Trophoblast cell (in vitro differentiated cells and primary cell): Measurements from ENCODE around the gene AK1.
"Not testable (repeated sequence)": the region's sequence is repeated elsewhere in the genome, so short reads cannot be mapped to it uniquely, and the experiment has no call there.

Experiments used
- DNase-seq, 2 donors: peaks; one replicate each; pipeline ENCODE4 v3.0.0-alpha.2; 2016
- H2AFZ ChIP-seq: 2 replicates; pipeline ENCODE4 v1.6.1; 2013; ENCODE audit warnings: low read length, moderate library complexity, mild to moderate bottlenecking; ENCODE audit not compliant: insufficient read depth, poor library complexity
- H2AK5ac ChIP-seq: 2 replicates; pipeline ENCODE4 v1.6.1; 2013; ENCODE audit warnings: mild to moderate bottlenecking, low read length
- H2BK120ac ChIP-seq: 2 replicates; pipeline ENCODE4 v1.6.1; 2013; ENCODE audit warnings: low read length, mild to moderate bottlenecking, moderate library complexity; ENCODE audit not compliant: insufficient read depth, poor library complexity
- H2BK12ac ChIP-seq: 2 replicates; pipeline ENCODE4 v1.6.1; 2013; ENCODE audit warnings: mild to moderate bottlenecking, low read length, moderate library complexity
- H2BK5ac ChIP-seq: 2 replicates; pipeline ENCODE4 v1.6.1; 2013; ENCODE audit warnings: low read length, low read depth, moderate library complexity, mild to moderate bottlenecking; ENCODE audit not compliant: poor library complexity
- H3K14ac ChIP-seq: 2 replicates; pipeline ENCODE4 v1.6.1; 2013; ENCODE audit warnings: mild to moderate bottlenecking, low read length
- H3K18ac ChIP-seq: 2 replicates; pipeline ENCODE4 v1.6.1; 2013; ENCODE audit warnings: mild to moderate bottlenecking, low read length
- H3K23ac ChIP-seq: 2 replicates; pipeline ENCODE4 v1.6.1; 2013; ENCODE audit warnings: low read length
- H3K27ac ChIP-seq: 2 replicates; pipeline ENCODE4 v1.5.1; 2013; ENCODE audit warnings: low read depth, mild to moderate bottlenecking, inconsistent platforms, low read length, moderate library complexity
- H3K27me3 ChIP-seq: 2 replicates; pipeline ENCODE4 v1.6.1; 2013; ENCODE audit warnings: inconsistent platforms, mild to moderate bottlenecking, low read length, moderate library complexity; ENCODE audit not compliant: insufficient read depth
- H3K36me3 ChIP-seq, 2 experiments: 1 replicate in 1 of 2; 2 replicates in 1 of 2; pipeline ENCODE4 v1.6.1; 2013; ENCODE audit warnings: low read length in 2 of 2, mild to moderate bottlenecking in 2 of 2, moderate library complexity in 1 of 2; ENCODE audit not compliant: insufficient read depth in 2 of 2, control insufficient read depth in 1 of 2
- H3K4ac ChIP-seq: 2 replicates; pipeline ENCODE4 v1.6.1; 2013; ENCODE audit warnings: low read depth, mild to moderate bottlenecking, low read length, moderate library complexity
- H3K4me1 ChIP-seq, 2 experiments: 1 replicate in 1 of 2; 2 replicates in 1 of 2; pipeline ENCODE4 v1.6.1; 2013; ENCODE audit warnings: low read length in 2 of 2, mild to moderate bottlenecking in 2 of 2, moderate library complexity in 1 of 2; ENCODE audit not compliant: insufficient read depth in 2 of 2, control insufficient read depth in 1 of 2
- H3K4me2 ChIP-seq: 2 replicates; pipeline ENCODE4 v1.6.1; 2013; ENCODE audit warnings: inconsistent platforms, mild to moderate bottlenecking, low read length, moderate library complexity
- H3K4me3 ChIP-seq: 2 replicates; pipeline ENCODE4 v1.5.1; 2013; ENCODE audit warnings: mild to moderate bottlenecking, low read depth, low read length, inconsistent platforms
- H3K79me1 ChIP-seq: one replicate; pipeline ENCODE4 v1.6.1; 2013; ENCODE audit warnings: low read length
- H3K79me2 ChIP-seq: 2 replicates; pipeline ENCODE4 v1.6.1; 2013; ENCODE audit warnings: low read length, mild to moderate bottlenecking; ENCODE audit not compliant: control insufficient read depth, insufficient read depth, poor library complexity
- H3K9ac ChIP-seq: 2 replicates; pipeline ENCODE4 v1.6.1; 2013; ENCODE audit warnings: mild to moderate bottlenecking, low read length
- H3K9me3 ChIP-seq: 2 replicates; pipeline ENCODE4 v1.6.1; 2013; ENCODE audit warnings: low read depth, mild to moderate bottlenecking, control low read depth, inconsistent platforms, low read length; ENCODE audit not compliant: insufficient read depth
- H4K12ac ChIP-seq: 2 replicates; pipeline ENCODE4 v1.6.1; 2013; ENCODE audit warnings: low read depth, mild to moderate bottlenecking, low read length, moderate library complexity
- H4K8ac ChIP-seq: 2 replicates; pipeline ENCODE4 v1.6.1; 2013; ENCODE audit warnings: low read depth, mild to moderate bottlenecking, low read length, moderate library complexity
- H4K91ac ChIP-seq: one replicate; pipeline ENCODE4 v1.6.1; 2013; ENCODE audit warnings: low read depth, mild to moderate bottlenecking, low read length, moderate library complexity
- WGBS: extraction: QIAGEN DNeasy Blood & Tissue Kit; methylation state at CpG from one replicate; pipeline ENCODE4 v1.1.7; 2013; ENCODE audit warnings: missing lambda C conversion rate; ENCODE audit not compliant: insufficient read length, insufficient coverage; ENCODE audit errors: extremely low coverage; 5-methylcytosine and 5-hydroxymethylcytosine counted together

The AK1 gene

DNA sequence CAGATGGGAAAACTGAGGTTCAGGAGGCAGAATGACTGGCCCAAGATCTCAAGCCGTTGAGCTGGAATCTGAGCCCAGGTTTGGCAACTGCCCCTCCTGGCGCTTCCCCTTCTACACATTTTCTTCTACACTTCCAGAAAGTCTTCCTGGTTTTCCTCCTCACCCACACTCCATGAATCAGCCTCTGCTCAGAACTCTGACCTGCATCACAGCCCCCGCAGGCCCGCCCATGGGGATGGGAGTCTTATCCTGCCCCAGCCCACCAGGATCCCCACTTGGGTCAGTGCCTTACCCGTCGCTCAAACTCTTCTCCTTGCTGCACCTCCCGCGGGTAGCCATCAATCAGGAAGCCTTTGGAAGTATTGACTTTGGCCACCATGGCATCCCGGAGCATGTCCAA, 5.9 kb downstream of the AK1 start:
- peaks cover 24% of the 10 kb centered on the region for H3K79me1 ChIP-seq
- no peak overlapping the region for H3K4ac ChIP-seq
- no peak overlapping the region for H2BK5ac ChIP-seq
- WGBS = no CpG with 5 or more reads among the region's 9 CpGs
- no peak overlapping the region for H3K14ac ChIP-seq
- H2BK12ac ChIP-seq = no peak overlapping the region
- no peak overlapping the region for H3K9ac ChIP-seq
- H3K4me2 ChIP-seq = no peak overlapping the region
- H3K4me1 ChIP-seq = peaks cover 33 to 34% of the 10 kb centered on the region in 2 experiments
- no peak for DNase-seq
- H3K27ac ChIP-seq = no peak overlapping the region
- no peak overlapping the region for H3K18ac ChIP-seq
- H3K27me3 ChIP-seq = no peaks in the 10 kb centered on the region
- no peaks in the 10 kb centered on the region for H3K79me2 ChIP-seq
- peaks cover 2% of the 10 kb centered on the region for H3K9me3 ChIP-seq
- H3K23ac ChIP-seq = no peak overlapping the region
- H3K4me3 ChIP-seq = no peak overlapping the region
- H4K12ac ChIP-seq = no peak overlapping the region
- H2AFZ ChIP-seq = no peak overlapping the region
- no peak overlapping the region for H4K91ac ChIP-seq
- no peak overlapping the region for H4K8ac ChIP-seq
- no peak overlapping the region for H2AK5ac ChIP-seq
- H2BK120ac ChIP-seq = no peak overlapping the region
- H3K36me3 ChIP-seq = peaks cover 9 to 14% of the 10 kb centered on the region in 2 experiments

DNA sequence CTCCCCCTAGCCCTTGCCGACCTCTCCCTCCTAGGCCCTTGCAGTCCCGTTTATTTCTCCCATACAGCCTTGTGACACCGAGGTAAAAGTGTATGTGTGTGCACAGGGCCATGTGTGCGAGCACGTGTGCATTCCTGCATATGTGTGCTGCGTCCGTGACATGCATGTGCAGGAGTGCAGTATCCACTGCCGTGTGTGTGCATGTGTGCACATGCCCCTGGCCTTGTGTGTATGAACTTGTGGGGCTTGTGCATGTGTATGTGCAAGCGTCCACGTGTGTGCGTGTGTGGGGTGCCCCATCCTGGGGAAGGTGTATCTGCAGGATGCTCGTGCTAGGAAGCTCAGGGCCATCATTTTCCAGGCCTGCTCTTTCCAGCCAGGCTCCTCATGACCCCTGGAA, 6.6 kb downstream of the AK1 start:
- Histone ChIP-seq H4K8ac (no peak overlapping the region), H3K4me2 (no peak overlapping the region), H2AK5ac (no peak overlapping the region), H4K91ac (no peak overlapping the region), H2BK12ac (no peak overlapping the region), H3K27ac (no peak overlapping the region), H3K4ac (no peak overlapping the region), H3K14ac (no peak overlapping the region), H3K18ac (no peak overlapping the region), H2AFZ (no peak overlapping the region), H3K4me1 (peaks cover 28 to 29% of the 10 kb centered on the region in 2 experiments), H2BK5ac (no peak overlapping the region), H3K27me3 (no peaks in the 10 kb centered on the region), H3K9ac (no peak overlapping the region), H4K12ac (no peak overlapping the region), H3K79me2 (no peaks in the 10 kb centered on the region), H3K79me1 (peaks cover 24% of the 10 kb centered on the region), H3K23ac (no peak overlapping the region), H2BK120ac (no peak overlapping the region), H3K4me3 (no peak overlapping the region), H3K36me3 (peaks cover 11 to 14% of the 10 kb centered on the region in 2 experiments), H3K9me3 (peaks cover 2% of the 10 kb centered on the region)
- WGBS = no CpG with 5 or more reads among the region's 12 CpGs
- no peak for DNase-seq

DNA sequence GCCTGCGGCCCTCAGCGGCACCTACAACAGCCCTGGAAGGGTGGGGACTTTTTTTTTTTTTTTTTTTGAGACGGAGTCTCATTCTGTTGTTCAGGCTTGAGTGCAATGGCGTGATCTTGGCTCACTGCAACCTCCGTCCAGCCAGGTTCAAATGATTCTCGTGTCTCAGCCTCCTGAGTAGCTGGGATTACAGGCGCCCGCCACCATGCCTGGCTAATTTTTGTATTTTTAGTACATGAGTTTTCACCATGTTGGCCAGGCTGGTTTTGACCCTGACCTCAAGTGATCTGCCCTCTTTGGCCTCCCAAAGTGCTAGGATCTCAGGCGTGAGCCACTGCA, 7.4 kb downstream of the AK1 start:
- H3K14ac ChIP-seq, H3K27ac ChIP-seq, H3K4me3 ChIP-seq, H3K27me3 ChIP-seq, H4K91ac ChIP-seq, H3K4me2 ChIP-seq, H2AK5ac ChIP-seq, H3K18ac ChIP-seq, H3K79me2 ChIP-seq, H4K12ac ChIP-seq, H2BK12ac ChIP-seq, H2BK5ac ChIP-seq, H4K8ac ChIP-seq, H3K9ac ChIP-seq, H2AFZ ChIP-seq, H3K23ac ChIP-seq, H3K9me3 ChIP-seq, H3K4ac ChIP-seq, H2BK120ac ChIP-seq, DNase-seq: not testable (repeated sequence)
- peaks cover 22% of the 10 kb centered on the region in 2 experiments for H3K4me1 ChIP-seq
- H3K36me3 ChIP-seq = peaks cover 13 to 14% of the 10 kb centered on the region in 2 experiments
- no CpG with 5 or more reads among the region's 9 CpGs for WGBS
- H3K79me1 ChIP-seq = peaks cover 22% of the 10 kb centered on the region

DNA sequence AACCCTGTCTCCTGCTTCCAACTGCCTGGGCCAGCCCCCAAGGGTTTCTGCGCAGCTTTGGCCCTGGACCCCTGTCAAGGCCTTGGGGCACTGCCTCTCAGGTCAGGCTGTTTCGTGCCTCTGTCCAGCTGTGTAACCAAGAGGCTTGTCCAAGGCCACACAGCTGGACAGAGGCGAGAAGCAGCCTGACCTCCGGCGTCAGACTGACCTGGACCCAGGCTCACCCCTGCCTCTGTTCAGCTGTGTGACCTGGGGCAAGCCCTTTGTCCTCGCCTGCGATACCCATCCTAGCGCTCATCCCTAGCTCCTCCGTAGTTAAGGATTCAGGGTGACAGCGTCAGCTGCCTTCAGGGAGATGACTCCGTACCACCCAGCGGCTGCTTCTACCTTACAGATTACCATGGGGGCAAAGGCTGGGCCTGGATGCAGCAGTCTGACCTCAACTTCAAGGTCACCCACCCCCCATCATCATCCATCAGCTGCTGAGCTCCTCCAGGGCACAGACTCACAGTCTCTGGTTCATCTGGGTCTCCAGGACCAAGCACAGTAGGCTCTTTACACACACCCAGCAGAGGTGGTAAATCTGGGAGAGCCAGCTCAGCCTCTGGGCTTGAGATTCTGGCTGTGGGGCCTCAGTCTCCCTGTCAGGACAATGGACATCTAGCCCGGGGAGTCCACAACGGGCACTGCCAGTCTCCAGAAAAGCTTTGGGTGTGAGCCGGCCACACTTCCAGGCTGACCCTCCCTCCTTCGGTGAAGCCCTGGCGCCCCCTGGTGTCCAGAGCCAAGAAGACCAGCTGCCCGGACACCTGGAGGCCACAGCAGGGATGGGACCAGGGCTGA, 7.9 kb downstream of the AK1 start:
- Histone ChIP-seq H3K4me3 (no peak overlapping the region), H3K79me2 (no peaks in the 10 kb centered on the region), H3K9me3 (peaks cover 4% of the 10 kb centered on the region), H3K14ac (peak overlapping the region; percentile 54), H3K9ac (no peak overlapping the region), H3K18ac (peak overlapping the region; percentile 30), H2AK5ac (peak overlapping the region; percentile 12), H4K8ac (peak overlapping the region; percentile 37), H4K12ac (no peak overlapping the region), H3K36me3 (peaks cover 13 to 14% of the 10 kb centered on the region in 2 experiments), H3K4me1 (peaks cover 20 to 21% of the 10 kb centered on the region in 2 experiments), H3K27me3 (no peaks in the 10 kb centered on the region), H3K79me1 (peaks cover 22% of the 10 kb centered on the region), H2AFZ (no peak overlapping the region), H3K27ac (no peak overlapping the region), H3K4me2 (no peak overlapping the region), H2BK120ac (peak overlapping the region; percentile 79), H4K91ac (peak overlapping the region; percentile 72), H3K4ac (peak overlapping the region; percentile 28), H2BK12ac (peak overlapping the region; percentile 13), H3K23ac (no peak overlapping the region), H2BK5ac (peak overlapping the region; percentile 52)
- WGBS = no CpG with 5 or more reads among the region's 18 CpGs
- DNase-seq = peak; percentile 83 to 97
